AG04449 (cell line): ENCODE results near the gene IGSF23.

ENCODE experiments used
- CTCF ChIA-PET: fragments of 350-600 bp; formaldehyde crosslinking; extraction: SDS; loops from one replicate; lab custom pipeline; 2021; ENCODE audit warnings: antibody characterized with exemption; lab: Yijun Ruan, JAX
- POLR2A ChIA-PET: fragments of 400-600, 350-600 bp; formaldehyde crosslinking; extraction: SDS; loops from one replicate; lab custom pipeline; 2020; ENCODE audit warnings: antibody characterized with exemption, inconsistent platforms; lab: Yijun Ruan, JAX
- DNase-seq: peaks from one replicate; pipeline ENCODE4 v3.0.0-alpha.2; 2010; ENCODE audit warnings: low read depth, low spot score
- H3K4me3 ChIP-seq: 2 replicates; pipeline ENCODE4 v1.5.1; 2011; ENCODE audit warnings: low read depth, mild to moderate bottlenecking, control low read depth, low read length
- TF ChIP-seq, protein P1 (sequence below): IDR thresholded peaks from one replicate; pipeline ENCODE4 v1.5.1; 2011; ENCODE audit warnings: mild to moderate bottlenecking, moderate library complexity, low read length, control low read depth, inconsistent platforms; ENCODE audit not compliant: insufficient read depth; ENCODE audit errors: missing control alignments

IGSF23 gene

DNA sequence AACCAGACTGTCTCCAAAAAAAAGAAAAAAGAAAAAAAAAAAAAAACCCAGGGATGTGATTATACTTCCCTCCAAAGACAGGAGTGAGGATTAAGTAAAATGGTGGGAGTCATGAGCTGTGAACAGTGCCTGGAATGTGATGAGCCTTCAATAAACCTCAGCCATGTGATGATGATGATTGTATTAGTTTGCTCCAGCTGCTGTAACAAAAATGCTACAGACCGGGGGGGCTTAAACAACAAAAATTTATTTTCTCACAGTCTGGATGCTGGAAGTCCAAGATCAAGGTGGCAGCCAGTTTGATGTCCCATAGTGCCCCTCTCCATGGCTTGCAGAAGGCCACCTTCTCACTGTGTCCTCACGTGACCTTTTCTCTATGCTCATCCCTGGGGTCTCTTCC is 21.4 kb downstream of the IGSF23 start:
- H3K4me3 ChIP-seq, result no peak overlapping the region
- CTCF ChIA-PET, result interaction anchor here (0.9 to 3.6 kb wide), 3 partner anchors 23 to 136 kb away, joined by 3 to 19 read pairs (median 6); no protein-coding TSS in a partner anchor
- TF ChIP-seq, protein P1, sequence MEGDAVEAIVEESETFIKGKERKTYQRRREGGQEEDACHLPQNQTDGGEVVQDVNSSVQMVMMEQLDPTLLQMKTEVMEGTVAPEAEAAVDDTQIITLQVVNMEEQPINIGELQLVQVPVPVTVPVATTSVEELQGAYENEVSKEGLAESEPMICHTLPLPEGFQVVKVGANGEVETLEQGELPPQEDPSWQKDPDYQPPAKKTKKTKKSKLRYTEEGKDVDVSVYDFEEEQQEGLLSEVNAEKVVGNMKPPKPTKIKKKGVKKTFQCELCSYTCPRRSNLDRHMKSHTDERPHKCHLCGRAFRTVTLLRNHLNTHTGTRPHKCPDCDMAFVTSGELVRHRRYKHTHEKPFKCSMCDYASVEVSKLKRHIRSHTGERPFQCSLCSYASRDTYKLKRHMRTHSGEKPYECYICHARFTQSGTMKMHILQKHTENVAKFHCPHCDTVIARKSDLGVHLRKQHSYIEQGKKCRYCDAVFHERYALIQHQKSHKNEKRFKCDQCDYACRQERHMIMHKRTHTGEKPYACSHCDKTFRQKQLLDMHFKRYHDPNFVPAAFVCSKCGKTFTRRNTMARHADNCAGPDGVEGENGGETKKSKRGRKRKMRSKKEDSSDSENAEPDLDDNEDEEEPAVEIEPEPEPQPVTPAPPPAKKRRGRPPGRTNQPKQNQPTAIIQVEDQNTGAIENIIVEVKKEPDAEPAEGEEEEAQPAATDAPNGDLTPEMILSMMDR, result no peak
- POLR2A ChIA-PET, result no interaction called here
- DNase-seq, result no peak

DNA sequence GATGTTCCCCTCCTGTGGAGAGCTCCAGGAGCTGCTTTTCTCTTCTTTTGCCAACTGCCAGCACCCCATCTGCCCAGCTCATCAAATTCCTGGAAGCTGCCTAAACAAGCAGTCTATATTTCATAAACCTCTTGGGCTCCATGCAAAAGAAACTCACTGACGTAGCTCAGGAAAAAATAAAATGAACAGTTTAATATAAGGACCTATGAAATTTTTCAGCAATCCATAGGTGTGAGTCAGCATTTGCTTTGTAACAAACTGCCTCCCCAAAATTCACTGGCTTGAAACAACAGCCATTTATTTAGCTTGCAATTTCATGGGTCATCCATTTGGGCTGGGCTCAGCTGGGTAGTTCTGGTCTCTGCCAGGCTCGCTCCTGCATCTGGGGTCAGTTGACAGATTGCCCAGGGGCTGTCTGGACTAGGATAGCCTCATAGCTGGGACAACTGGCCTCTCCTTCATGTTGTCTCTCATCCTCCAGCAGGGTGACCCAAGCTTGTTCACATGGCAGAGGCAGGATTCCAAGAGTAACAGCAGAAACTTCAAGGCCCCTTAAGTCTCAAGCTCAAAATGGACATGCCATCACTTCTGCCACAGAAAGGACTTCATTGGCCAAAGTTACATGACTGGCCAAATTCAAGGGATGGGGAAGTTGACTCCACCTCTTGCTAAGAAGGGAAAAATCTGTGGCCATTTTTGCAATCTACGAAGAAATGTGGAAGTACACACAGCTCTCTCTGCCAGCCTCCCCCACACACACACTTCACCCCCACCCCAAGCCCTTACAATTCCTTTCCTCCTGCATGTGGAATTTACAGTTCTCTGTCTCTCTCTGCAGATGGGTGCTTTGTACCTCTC is 22.4 kb downstream of the IGSF23 start:
- no peak overlapping the region for H3K4me3 ChIP-seq
- ChIA-PET POLR2A (interaction anchor here (1.0 to 2.0 kb wide), 2 partner anchors 9 to 21 kb away, joined by 3 to 8 read pairs; no protein-coding TSS in a partner anchor), CTCF (interaction anchor here (0.9 to 3.6 kb wide), 9 partner anchors 9 to 135 kb away, joined by 3 to 19 read pairs (median 3); no protein-coding TSS in a partner anchor)
- TF ChIP-seq, protein P1, result no peak
- no peak for DNase-seq

DNA sequence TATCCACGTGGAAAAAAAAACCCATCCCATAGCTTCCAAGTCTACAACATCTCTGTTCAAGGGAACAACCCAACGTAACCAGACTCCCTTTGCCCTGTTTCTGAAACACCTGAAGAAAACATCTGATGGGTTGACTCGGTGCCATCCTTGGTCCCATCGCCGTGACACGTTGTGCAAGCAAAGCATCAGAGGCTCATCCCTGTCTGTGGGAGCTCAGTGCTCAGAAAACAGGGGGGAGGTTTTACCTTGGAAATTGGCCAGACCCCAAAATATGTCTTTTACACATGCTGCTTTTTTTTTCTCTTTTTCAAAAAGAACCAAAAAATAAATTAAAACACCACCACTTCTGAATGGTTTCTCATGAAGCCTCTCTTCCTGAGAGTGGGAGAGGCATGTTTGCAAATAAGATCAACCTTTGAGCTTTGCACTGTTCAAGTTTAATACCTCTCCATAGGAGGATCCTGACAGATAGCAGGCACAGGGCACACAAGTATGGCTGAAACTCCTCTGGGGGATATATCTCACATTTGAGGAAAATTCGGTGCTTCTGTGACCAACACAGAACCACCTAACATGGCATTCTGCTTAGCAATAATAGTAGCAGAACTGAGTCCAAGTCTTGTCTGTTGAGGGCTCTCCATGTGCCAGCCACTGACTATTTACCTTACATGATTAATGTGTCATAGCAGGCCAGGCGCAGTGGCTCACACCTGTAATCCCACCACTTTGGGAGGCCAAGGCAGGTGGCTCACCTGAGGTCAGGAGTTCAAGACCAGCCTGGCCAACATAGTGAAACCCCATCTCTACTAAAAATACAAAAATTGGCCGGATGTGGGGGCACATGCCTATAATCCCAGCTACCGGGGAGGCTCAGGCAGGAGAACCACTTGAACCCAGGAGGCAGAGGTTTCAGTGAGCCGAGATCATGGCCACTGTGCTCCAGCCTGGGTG is 23.4 kb downstream of the IGSF23 start:
- ChIA-PET CTCF (interaction anchor here (1.0 to 4.2 kb wide), 7 partner anchors 10 to 67 kb away, joined by 3 to 21 read pairs (median 3); no protein-coding TSS in a partner anchor), POLR2A (interaction anchor here (1.0 to 2.0 kb wide), 2 partner anchors 10 to 20 kb away, joined by 3 to 8 read pairs; no protein-coding TSS in a partner anchor)
- TF ChIP-seq, protein P1, result no peak

GRCh38 chr19:44637390-44637764 is 24.0 kb downstream of the IGSF23 start:
- DNase-seq, result no peak

More for the DNA sequence above, 23.4 kb downstream of the IGSF23 start:
- DNase-seq, result no peak
- no peak overlapping the region for H3K4me3 ChIP-seq

GRCh38 chr19:44640518-44640917 is 27.2 kb downstream of the IGSF23 start:
- DNase-seq, result no peak
- TF ChIP-seq, protein P1, result no peak
- CTCF ChIA-PET, result interaction anchor here (0.6 to 4.2 kb wide), 7 partner anchors 14 to 89 kb away, joined by 3 to 21 read pairs (median 3); no protein-coding TSS in a partner anchor
- H3K4me3 ChIP-seq, result no peak overlapping the region
- POLR2A ChIA-PET, result interaction anchor here (2.1 kb wide), 1 partner anchor 14 kb away, joined by 5 read pairs; no protein-coding TSS in a partner anchor

More at GRCh38 chr19:44637390-44637764, 24.0 kb downstream of the IGSF23 start:
- ChIA-PET POLR2A (no interaction called here), CTCF (interaction anchor here (4.2 kb wide), 1 partner anchor 20 kb away, joined by 21 read pairs; no protein-coding TSS in a partner anchor)
- TF ChIP-seq, protein P1, result no peak
- no peak overlapping the region for H3K4me3 ChIP-seq
